H9 (cell line): ENCODE results near the gene GPR171. TPM values are rescaled to one million over a fixed set of nuclear protein-coding genes. Genes with fewer than 3 reads are reported as not detected.

Source experiments
- DNase-seq: peaks from one replicate; pipeline ENCODE4 v3.0.0-alpha.2; 2017
- H2AFZ ChIP-seq: one replicate; pipeline ENCODE4 v1.6.1; 2013; ENCODE audit warnings: mild to moderate bottlenecking, low read length, control low read depth, moderate library complexity
- H2AK5ac ChIP-seq: 2 replicates; pipeline ENCODE4 v1.6.1; 2013; ENCODE audit warnings: low read length, control low read depth, mixed read lengths; ENCODE audit not compliant: insufficient read length
- H2BK120ac ChIP-seq: one replicate; pipeline ENCODE4 v1.6.1; 2013; ENCODE audit warnings: low read depth, mild to moderate bottlenecking, low read length, control low read depth, inconsistent platforms; ENCODE audit not compliant: poor library complexity, severe bottlenecking
- H2BK12ac ChIP-seq: 2 replicates; pipeline ENCODE4 v1.6.1; 2013; ENCODE audit warnings: low read length, control low read depth, mixed read lengths, low read depth; ENCODE audit not compliant: insufficient read length
- H2BK15ac ChIP-seq: 2 replicates; pipeline ENCODE4 v1.6.1; 2013; ENCODE audit warnings: low read depth, low read length, control low read depth
- H2BK20ac ChIP-seq: one replicate; pipeline ENCODE4 v1.6.1; 2013; ENCODE audit warnings: low read depth, mild to moderate bottlenecking, low read length, control low read depth, inconsistent platforms; ENCODE audit not compliant: poor library complexity, severe bottlenecking
- H2BK5ac ChIP-seq: 2 replicates; pipeline ENCODE4 v1.6.1; 2013; ENCODE audit warnings: low read length, control low read depth, mixed read lengths; ENCODE audit not compliant: insufficient read length
- H3K14ac ChIP-seq: 2 replicates; pipeline ENCODE4 v1.6.1; 2013; ENCODE audit warnings: low read length, control low read depth; ENCODE audit not compliant: insufficient read depth
- H3K18ac ChIP-seq: 2 replicates; pipeline ENCODE4 v1.6.1; 2013; ENCODE audit warnings: low read depth, mild to moderate bottlenecking, mixed read lengths, low read length, control low read depth; ENCODE audit not compliant: insufficient read length
- H3K23ac ChIP-seq: 2 replicates; pipeline ENCODE4 v1.6.1; 2013; ENCODE audit warnings: low read length, control low read depth, mixed read lengths, low read depth; ENCODE audit not compliant: insufficient read length
- H3K23me2 ChIP-seq: 2 replicates; pipeline ENCODE4 v1.6.1; 2013; ENCODE audit warnings: low read depth, mild to moderate bottlenecking, mixed read lengths, low read length, control low read depth; ENCODE audit not compliant: insufficient read length, poor library complexity, severe bottlenecking
- H3K27ac ChIP-seq: 2 replicates; pipeline ENCODE4 v1.5.1; 2013; ENCODE audit warnings: low read length, control low read depth, mixed read lengths, low read depth; ENCODE audit not compliant: insufficient read length
- H3K27me3 ChIP-seq: 2 replicates; pipeline ENCODE4 v1.6.1; 2013; ENCODE audit warnings: low read length, control low read depth, inconsistent platforms; ENCODE audit not compliant: insufficient read depth
- H3K4ac ChIP-seq: 2 replicates; pipeline ENCODE4 v1.6.1; 2013; ENCODE audit warnings: low read depth, mild to moderate bottlenecking, control low read depth, inconsistent platforms, low read length, moderate library complexity
- H3K4me1 ChIP-seq: 2 replicates; pipeline ENCODE4 v1.6.1; 2013; ENCODE audit warnings: low read length, control low read depth, inconsistent platforms; ENCODE audit not compliant: insufficient read depth
- H3K4me2 ChIP-seq: 2 replicates; pipeline ENCODE4 v1.6.1; 2013; ENCODE audit warnings: low read length, control low read depth, mixed read lengths; ENCODE audit not compliant: insufficient read length, insufficient read depth
- H3K56ac ChIP-seq: 2 replicates; pipeline ENCODE4 v1.6.1; 2013; ENCODE audit warnings: low read depth, mild to moderate bottlenecking, mixed read lengths, low read length, control low read depth; ENCODE audit not compliant: insufficient read length
- H3K79me1 ChIP-seq: 2 replicates; pipeline ENCODE4 v1.6.1; 2013; ENCODE audit warnings: low read depth, mild to moderate bottlenecking, moderate library complexity, low read length, control low read depth, inconsistent platforms; ENCODE audit not compliant: insufficient read depth, poor library complexity, severe bottlenecking
- H3K79me2 ChIP-seq: 2 replicates; pipeline ENCODE4 v1.6.1; 2013; ENCODE audit warnings: low read length, control low read depth, inconsistent platforms; ENCODE audit not compliant: insufficient read depth
- H3K9ac ChIP-seq: 2 replicates; pipeline ENCODE4 v1.6.1; 2013; ENCODE audit warnings: low read length, control low read depth, mixed read lengths; ENCODE audit not compliant: insufficient read length; ENCODE audit errors: extremely low read depth
- H3K9me3 ChIP-seq: one replicate; pipeline ENCODE4 v1.6.1; 2013; ENCODE audit warnings: low read depth, low read length, inconsistent platforms; ENCODE audit not compliant: control insufficient read depth
- H3T11ph ChIP-seq: one replicate; pipeline ENCODE4 v1.6.1; 2013; ENCODE audit warnings: mild to moderate bottlenecking, low read length, control low read depth, inconsistent platforms
- H4K20me1 ChIP-seq: one replicate; pipeline ENCODE4 v1.6.1; 2013; ENCODE audit not compliant: control insufficient read depth, insufficient read length, insufficient read depth
- H4K5ac ChIP-seq: 2 replicates; pipeline ENCODE4 v1.6.1; 2013; ENCODE audit warnings: low read depth, mild to moderate bottlenecking, mixed read lengths, low read length, control low read depth; ENCODE audit not compliant: insufficient read length
- H4K8ac ChIP-seq: replicated peaks from 2 replicates; pipeline ENCODE4 v1.6.1; 2013; ENCODE audit warnings: low read length, control low read depth, mixed read lengths, low read depth; ENCODE audit not compliant: insufficient read length
- H4K91ac ChIP-seq: 2 replicates; pipeline ENCODE4 v1.6.1; 2013; ENCODE audit warnings: low read depth, mild to moderate bottlenecking, moderate library complexity, mixed read lengths, low read length, control low read depth; ENCODE audit not compliant: insufficient read length
- H3K27ac Mint-ChIP-seq, 3 experiments: 2 replicates in 2 of 3; 3 replicates in 1 of 3; pipeline ENCODE4 v1.8.0; 2020 to 2021; ENCODE audit warnings: mixed read lengths in 3 of 3, mild to moderate bottlenecking in 1 of 3, moderate library complexity in 1 of 3
- H3K27me3 Mint-ChIP-seq: 2 replicates; pipeline ENCODE4 v1.8.0; 2021; ENCODE audit warnings: low read depth, mild to moderate bottlenecking, moderate library complexity, mixed read lengths
- H3K36me3 Mint-ChIP-seq, 3 experiments: 2 replicates in 2 of 3; 3 replicates in 1 of 3; pipeline ENCODE4 v1.8.0; 2020 to 2021; ENCODE audit warnings: low read depth in 3 of 3, mixed read lengths in 3 of 3; ENCODE audit not compliant: insufficient read depth in 1 of 3
- H3K4me1 Mint-ChIP-seq, 2 experiments: 2 replicates each; pipeline ENCODE4 v1.8.0; 2020; ENCODE audit warnings: mixed read lengths in 2 of 2
- H3K4me3 Mint-ChIP-seq, 2 experiments: 2 replicates in 1 of 2; 3 replicates in 1 of 2; pipeline ENCODE4 v1.8.0; 2020 to 2021; ENCODE audit warnings: mild to moderate bottlenecking in 2 of 2, mixed read lengths in 2 of 2, moderate library complexity in 1 of 2
- H3K9me3 Mint-ChIP-seq, 2 experiments: 2 replicates in 1 of 2; 3 replicates in 1 of 2; pipeline ENCODE4 v1.8.0; 2020; ENCODE audit warnings: mild to moderate bottlenecking in 2 of 2, mixed read lengths in 2 of 2, moderate library complexity in 1 of 2
- WGBS: extraction: QIAGEN DNeasy Blood & Tissue Kit; methylation state at CpG from one replicate; pipeline ENCODE4 v1.1.7; 2013; ENCODE audit warnings: missing lambda C conversion rate, low lambda C conversion rate, mixed read lengths; ENCODE audit not compliant: insufficient read length; ENCODE audit errors: extremely low coverage; 5-methylcytosine and 5-hydroxymethylcytosine counted together
- total RNA-seq: library from RNA; stranded (reverse); gene quantifications from 2 replicates; pipeline ENCODE4 v1.2.1, GENCODE V29; 2021
- TF ChIP-seq, protein P1 (sequence below): fragments of 200-600 bp; sonication (generic); conservative IDR thresholded peaks from 3 replicates; pipeline ENCODE4 v1.8.0; 2021; ENCODE audit warnings: antibody characterized with exemption, mild to moderate bottlenecking

Gene GPR171
- total RNA-seq, 1 experiment from 2014 or later: not detected

- WGBS: no CpG with 5 or more reads among the region's 3 CpGs
- H3K4me3 Mint-ChIP-seq: no peak overlapping the region
These were observed 36.9 kb downstream of the GPR171 start for GRCh38 chr3:151166161-151166560.

More at GRCh38 chr3:151166161-151166560, 36.9 kb downstream of the GPR171 start:
- no peak overlapping the region for H2BK120ac ChIP-seq
- no peak overlapping the region for H3K9ac ChIP-seq
- no peak overlapping the region for H2AK5ac ChIP-seq
- no peak for DNase-seq
- H2BK20ac ChIP-seq: no peak overlapping the region
- H4K20me1 ChIP-seq: no peaks in the 10 kb centered on the region
- H4K8ac ChIP-seq: no peak overlapping the region
- no peaks in the 10 kb centered on the region for H3K4me1 ChIP-seq
- H3K4ac ChIP-seq: no peak overlapping the region
- H4K91ac ChIP-seq: no peak overlapping the region
- H2AFZ ChIP-seq: no peak overlapping the region
- H2BK12ac ChIP-seq: no peak overlapping the region
- H3K4me1 Mint-ChIP-seq: peaks cover 0 to 3% of the 10 kb centered on the region in 2 experiments; a peak in 3 of 4 replicates
- no peak overlapping the region; a peak in 2 of 7 replicates for H3K27ac Mint-ChIP-seq
- no peak overlapping the region for H3K27ac ChIP-seq
- H3K79me1 ChIP-seq: no peaks in the 10 kb centered on the region
- no peaks in the 10 kb centered on the region for H3K9me3 ChIP-seq
- H3K79me2 ChIP-seq: no peaks in the 10 kb centered on the region
- no peak overlapping the region for H3K14ac ChIP-seq
- H4K5ac ChIP-seq: no peak overlapping the region
- H3K36me3 Mint-ChIP-seq: peaks cover 0 to 13% (median 6%) of the 10 kb centered on the region in 3 experiments; a peak in 3 of 7 replicates
- H2BK5ac ChIP-seq: no peak overlapping the region
- TF ChIP-seq, protein P1, sequence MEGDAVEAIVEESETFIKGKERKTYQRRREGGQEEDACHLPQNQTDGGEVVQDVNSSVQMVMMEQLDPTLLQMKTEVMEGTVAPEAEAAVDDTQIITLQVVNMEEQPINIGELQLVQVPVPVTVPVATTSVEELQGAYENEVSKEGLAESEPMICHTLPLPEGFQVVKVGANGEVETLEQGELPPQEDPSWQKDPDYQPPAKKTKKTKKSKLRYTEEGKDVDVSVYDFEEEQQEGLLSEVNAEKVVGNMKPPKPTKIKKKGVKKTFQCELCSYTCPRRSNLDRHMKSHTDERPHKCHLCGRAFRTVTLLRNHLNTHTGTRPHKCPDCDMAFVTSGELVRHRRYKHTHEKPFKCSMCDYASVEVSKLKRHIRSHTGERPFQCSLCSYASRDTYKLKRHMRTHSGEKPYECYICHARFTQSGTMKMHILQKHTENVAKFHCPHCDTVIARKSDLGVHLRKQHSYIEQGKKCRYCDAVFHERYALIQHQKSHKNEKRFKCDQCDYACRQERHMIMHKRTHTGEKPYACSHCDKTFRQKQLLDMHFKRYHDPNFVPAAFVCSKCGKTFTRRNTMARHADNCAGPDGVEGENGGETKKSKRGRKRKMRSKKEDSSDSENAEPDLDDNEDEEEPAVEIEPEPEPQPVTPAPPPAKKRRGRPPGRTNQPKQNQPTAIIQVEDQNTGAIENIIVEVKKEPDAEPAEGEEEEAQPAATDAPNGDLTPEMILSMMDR: no peak; the same call in 2 of the 3 replicates
- H3K27me3 Mint-ChIP-seq: no peaks in the 10 kb centered on the region
- H3K56ac ChIP-seq: no peak overlapping the region
- H3K27me3 ChIP-seq: no peaks in the 10 kb centered on the region
- H3K23me2 ChIP-seq: no peaks in the 10 kb centered on the region
- H2BK15ac ChIP-seq: no peak overlapping the region
- no peak overlapping the region for H3T11ph ChIP-seq
- no peak overlapping the region for H3K4me2 ChIP-seq
- no peak overlapping the region for H3K23ac ChIP-seq
- H3K18ac ChIP-seq: no peak overlapping the region
- no peaks in the 10 kb centered on the region for H3K9me3 Mint-ChIP-seq
